ENCODE results near the gene GMCL2.

Gene GMCL2

DNA sequence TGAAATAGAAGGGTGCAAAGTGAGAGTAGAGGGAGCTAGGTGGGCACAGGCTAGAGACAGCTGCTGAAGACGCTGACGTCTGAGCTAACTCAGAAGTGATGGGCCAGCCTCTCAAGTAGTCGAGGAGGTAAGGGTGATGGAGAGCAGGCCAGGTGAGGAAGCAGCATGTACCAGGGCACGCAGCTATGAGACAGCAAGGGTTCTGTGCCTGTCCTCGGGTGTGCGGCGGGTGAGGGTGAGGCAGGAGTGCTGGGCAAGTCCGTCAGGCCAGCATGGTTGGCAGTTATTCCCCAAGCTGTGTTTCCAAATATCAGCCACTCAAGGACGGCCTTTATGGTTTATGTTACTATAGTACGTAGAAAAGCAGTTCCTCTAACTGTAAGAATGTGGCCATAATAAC lies 50.2 kb downstream of the GMCL2 start:
- DNase-seq = no peak
